Astrocyte of the spinal cord (primary cell): ENCODE results near the gene PIP4K2A.
"Not testable (repeated sequence)": the region's sequence is repeated elsewhere in the genome, so short reads cannot be mapped to it uniquely, and the experiment has no call there.

ENCODE experiments used
- DNase-seq: peaks from one replicate; pipeline ENCODE4 v3.0.0; 2011; ENCODE audit warnings: low read depth, low spot score
- H3K4me3 ChIP-seq: 2 replicates; pipeline ENCODE4 v1.5.1; 2011; ENCODE audit warnings: low read depth, mild to moderate bottlenecking, low read length, moderate library complexity
- in situ Hi-C: cut with HindIII; loops from 2 replicates; pipeline ENCODE4 v1.10.0; 2017; ENCODE audit warnings: low sequenced_read_pairs
- TF ChIP-seq, protein P1 (sequence below): IDR thresholded peaks from 2 replicates; pipeline ENCODE4 v1.5.1; 2012; ENCODE audit warnings: low read depth, mild to moderate bottlenecking, low read length, inconsistent platforms

PIP4K2A gene

DNA sequence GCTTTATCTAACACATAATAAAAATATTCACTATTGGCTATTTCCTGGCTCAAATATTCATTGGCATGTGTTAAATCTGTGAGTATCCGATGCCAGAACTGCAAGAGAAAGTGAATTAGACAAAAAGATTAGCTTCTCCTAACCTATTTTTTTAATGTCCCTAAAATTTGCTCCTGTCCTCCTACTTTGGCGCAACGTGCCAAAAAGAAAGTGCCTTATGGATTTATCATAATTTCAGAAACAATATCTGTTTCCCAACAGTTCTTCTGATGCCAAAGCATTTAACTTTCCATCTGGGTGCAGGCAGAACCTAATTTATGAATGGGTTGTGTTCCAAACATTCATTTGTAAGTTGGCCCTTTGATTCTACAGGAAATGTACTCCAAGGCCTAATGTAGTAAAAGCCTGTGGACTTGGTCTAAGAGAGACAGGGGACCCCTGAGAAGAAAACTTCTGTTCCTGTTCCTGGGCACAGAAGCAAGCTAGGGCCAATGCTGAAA is 15.4 kb downstream of the PIP4K2A start:
- TF ChIP-seq, protein P1, sequence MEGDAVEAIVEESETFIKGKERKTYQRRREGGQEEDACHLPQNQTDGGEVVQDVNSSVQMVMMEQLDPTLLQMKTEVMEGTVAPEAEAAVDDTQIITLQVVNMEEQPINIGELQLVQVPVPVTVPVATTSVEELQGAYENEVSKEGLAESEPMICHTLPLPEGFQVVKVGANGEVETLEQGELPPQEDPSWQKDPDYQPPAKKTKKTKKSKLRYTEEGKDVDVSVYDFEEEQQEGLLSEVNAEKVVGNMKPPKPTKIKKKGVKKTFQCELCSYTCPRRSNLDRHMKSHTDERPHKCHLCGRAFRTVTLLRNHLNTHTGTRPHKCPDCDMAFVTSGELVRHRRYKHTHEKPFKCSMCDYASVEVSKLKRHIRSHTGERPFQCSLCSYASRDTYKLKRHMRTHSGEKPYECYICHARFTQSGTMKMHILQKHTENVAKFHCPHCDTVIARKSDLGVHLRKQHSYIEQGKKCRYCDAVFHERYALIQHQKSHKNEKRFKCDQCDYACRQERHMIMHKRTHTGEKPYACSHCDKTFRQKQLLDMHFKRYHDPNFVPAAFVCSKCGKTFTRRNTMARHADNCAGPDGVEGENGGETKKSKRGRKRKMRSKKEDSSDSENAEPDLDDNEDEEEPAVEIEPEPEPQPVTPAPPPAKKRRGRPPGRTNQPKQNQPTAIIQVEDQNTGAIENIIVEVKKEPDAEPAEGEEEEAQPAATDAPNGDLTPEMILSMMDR = no peak
- in situ Hi-C loops = no loop called here

DNA sequence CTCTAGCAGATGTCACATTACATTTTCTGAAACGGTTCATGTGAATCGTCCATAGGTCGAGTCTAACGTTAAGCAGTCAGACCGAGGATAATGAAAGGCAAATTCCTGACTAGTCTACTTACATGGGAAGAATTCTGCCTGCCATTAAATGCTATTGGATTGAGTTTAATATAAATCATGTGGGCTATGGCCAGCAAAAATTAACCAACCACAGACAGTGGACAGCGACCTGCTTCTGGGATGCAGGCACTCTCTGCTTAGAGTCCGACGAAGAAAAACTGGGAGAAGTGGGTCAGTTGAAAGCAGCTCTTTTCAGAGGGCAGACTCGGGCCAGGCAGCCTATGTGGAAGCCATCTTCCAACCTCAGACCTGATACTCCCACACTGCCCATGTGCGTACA is 16.6 kb downstream of the PIP4K2A start:
- H3K4me3 ChIP-seq = no peak overlapping the region
- TF ChIP-seq, protein P1 = no peak
- in situ Hi-C loops = no loop called here
- DNase-seq = no peak

More for the DNA sequence above, 15.4 kb downstream of the PIP4K2A start:
- H3K4me3 ChIP-seq = no peak overlapping the region
- no peak for DNase-seq

DNA sequence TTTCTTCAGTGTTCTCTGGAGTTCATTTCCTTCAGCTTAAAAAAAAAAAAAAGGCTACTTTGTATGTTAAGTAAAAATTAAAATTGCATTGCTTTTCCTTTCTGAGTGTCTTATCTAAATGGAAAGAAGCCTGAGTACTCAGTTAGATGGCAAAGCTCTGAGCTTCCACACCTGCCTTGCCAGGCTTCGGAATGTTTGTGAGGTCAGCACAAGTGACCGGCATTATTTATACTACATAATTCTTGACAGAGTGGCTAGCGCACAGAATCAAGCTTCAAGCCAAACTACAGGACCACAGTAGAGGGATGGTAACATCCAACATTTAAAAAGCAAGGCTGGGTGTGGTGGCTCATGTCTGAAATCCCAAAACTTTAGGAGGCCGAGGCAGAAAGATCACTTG is 17.3 kb downstream of the PIP4K2A start:
- no peak overlapping the region for H3K4me3 ChIP-seq
- in situ Hi-C loops = no loop called here
- TF ChIP-seq, protein P1 = no peak
- DNase-seq = no peak

DNA sequence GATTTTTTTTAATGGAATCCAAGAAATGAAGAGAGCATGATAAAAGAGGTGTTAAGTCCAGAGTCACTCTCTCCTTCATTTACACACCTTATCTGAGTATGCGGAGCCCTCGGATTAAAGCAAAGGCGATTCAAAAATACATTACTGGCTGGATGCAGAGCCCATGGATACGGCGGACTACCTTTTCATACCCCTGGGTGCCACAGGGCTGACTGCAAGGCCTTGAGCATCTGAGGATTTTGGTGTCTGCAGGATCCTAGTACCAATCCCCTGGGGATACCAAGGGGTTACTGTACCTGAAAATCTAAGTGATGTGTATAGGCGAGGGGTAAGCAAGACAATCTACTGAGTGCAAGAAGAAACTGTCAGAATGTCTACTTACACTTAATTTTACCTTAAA is 20.5 kb downstream of the PIP4K2A start:
- TF ChIP-seq, protein P1 = no peak
- H3K4me3 ChIP-seq = no peak overlapping the region
- in situ Hi-C loops = no loop called here
- DNase-seq = no peak

DNA sequence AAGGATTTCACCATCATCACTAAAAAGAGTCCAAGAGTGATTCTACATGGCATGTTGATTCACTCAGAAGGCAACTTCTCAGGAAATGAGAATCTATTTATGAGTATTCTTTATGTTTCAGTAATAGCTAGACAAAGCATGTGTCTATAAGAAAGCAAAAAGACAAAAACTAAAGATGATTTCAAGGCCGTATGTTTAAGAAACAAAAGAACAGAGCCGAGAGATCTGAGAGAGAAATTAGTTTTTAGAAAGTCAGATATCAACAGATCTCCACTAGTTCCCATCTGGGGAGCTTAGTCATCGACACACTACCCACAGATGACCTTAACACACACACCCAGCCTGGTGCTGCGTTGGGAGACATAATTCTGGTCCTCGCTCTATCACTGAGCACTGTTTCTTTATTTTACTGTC is 21.0 kb downstream of the PIP4K2A start:
- H3K4me3 ChIP-seq = no peak overlapping the region
- in situ Hi-C loops = no loop called here
- DNase-seq = peak; percentile 69
- TF ChIP-seq, protein P1 = no peak

DNA sequence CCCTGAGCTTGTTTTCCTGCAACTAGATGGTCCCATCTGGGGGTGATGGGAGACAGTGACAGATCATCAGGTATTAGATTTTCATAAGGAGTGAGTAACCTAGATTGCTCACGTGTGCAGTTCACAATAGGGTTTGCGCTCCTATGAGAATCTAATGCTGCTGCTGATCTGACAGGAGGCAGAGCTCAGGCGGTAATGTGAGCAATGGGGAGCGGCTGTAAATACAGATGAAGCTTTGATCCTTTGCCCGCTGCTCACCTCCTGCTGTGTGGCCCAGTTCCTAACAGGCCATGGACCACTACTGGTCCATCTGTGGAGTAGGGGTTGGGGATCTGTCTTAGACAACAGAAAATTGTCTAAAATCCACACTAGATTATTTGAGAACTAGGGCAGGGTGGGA is 22.3 kb downstream of the PIP4K2A start:
- DNase-seq, H3K4me3 ChIP-seq, in situ Hi-C loops: not testable (repeated sequence)

DNA sequence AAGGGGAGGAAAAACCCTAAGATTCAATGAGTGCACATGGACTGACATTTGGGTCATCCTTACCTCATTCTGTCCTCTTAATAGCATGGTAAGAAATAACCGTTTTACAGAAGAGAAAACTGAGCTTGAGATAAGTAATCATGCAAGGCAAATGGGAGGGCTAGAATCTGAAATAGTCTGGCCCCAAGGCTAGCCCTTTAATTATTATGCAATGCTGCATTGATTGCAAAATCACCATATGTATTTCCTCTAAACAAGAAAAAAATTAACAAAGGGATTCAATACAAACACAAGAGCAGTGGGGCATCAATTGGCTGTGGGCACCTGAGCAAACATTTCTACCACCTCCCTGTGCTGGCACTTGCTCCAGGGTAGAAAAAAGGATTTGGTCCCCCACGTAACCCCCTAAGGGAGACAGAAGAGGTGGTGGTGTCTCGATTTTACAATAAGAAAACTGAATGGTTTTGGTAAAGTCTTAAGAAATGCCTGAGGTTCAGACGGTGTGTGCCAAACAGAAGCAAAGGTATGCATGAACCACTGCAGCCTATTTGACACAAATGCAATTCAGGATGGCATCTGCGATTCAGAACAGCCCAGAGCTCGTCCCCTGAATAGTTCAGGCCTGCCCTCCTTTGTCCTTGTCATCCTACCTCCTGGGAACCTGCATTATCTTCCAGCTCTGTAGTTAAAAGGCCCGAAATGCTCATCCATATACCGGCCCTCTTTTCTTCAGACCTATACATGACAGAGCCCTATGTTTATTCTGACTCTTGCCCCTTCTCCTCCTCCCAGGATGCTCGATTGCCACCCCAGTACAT is 23.6 kb downstream of the PIP4K2A start:
- H3K4me3 ChIP-seq = no peak overlapping the region
- TF ChIP-seq, protein P1 = no peak
- DNase-seq = no peak
- in situ Hi-C loops = no loop called here
